Measurements from ENCODE around the gene SLC25A6.

GRCh38 chrX:1378306-1378759 lies 13.6 kb downstream of the SLC25A6 start:
- TF ChIP-seq, protein P1, sequence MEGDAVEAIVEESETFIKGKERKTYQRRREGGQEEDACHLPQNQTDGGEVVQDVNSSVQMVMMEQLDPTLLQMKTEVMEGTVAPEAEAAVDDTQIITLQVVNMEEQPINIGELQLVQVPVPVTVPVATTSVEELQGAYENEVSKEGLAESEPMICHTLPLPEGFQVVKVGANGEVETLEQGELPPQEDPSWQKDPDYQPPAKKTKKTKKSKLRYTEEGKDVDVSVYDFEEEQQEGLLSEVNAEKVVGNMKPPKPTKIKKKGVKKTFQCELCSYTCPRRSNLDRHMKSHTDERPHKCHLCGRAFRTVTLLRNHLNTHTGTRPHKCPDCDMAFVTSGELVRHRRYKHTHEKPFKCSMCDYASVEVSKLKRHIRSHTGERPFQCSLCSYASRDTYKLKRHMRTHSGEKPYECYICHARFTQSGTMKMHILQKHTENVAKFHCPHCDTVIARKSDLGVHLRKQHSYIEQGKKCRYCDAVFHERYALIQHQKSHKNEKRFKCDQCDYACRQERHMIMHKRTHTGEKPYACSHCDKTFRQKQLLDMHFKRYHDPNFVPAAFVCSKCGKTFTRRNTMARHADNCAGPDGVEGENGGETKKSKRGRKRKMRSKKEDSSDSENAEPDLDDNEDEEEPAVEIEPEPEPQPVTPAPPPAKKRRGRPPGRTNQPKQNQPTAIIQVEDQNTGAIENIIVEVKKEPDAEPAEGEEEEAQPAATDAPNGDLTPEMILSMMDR (conservative IDR thresholded peaks at IDR 0.05), result no peak
- TF ChIP-seq ZFX (IDR thresholded peaks at IDR 0.05), result no peak
